DMS 273 (cell line): ENCODE results near the gene HTD2.
"Not testable (repeated sequence)": the region's sequence is repeated elsewhere in the genome, so short reads cannot be mapped to it uniquely, and the experiment has no call there.

Experiments
- DNase-seq: peaks from one replicate; lab custom pipeline; 2025; ENCODE audit not compliant: unreplicated experiment; lab: John Stamatoyannopoulos, UW

The HTD2 gene

DNA sequence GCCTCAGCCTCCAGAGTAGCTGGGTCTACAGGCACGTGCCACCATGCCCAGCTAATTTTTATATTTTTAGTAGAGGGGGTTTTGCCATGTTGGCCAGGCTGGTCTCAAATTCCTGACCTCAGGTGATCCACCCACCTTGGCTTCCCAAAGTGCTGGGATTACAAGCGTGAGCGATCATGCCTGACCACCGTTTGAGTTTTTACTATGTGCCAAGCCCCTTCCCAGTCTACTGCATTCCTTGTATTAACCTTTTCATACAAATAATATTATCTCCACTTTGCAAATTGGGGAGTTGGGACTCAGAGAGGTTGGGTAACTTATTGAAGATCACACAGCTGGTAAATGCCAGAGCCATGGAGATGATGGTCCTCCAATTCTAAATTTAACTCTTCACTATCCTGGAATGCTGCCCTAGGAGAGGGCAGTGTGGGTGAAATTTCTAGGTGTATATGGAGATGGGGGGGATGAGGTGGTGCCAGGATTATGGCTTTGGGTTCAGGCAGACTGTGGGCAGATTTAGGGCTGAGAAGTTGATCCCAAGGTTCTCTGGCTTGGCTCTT, 25.4 kb downstream of the HTD2 start:
- no peak for DNase-seq

- peak; percentile 86 for DNase-seq
Observed at GRCh38 chr3:58332575-58333188, 26.4 kb downstream of the HTD2 start, which contains the start of gene PXK. TSS of gene PXK (plus strand) at chr3:58332892. CDS start at chr3:58332989, 97 bp downstream.

GRCh38 chr3:58333206-58334012, 27.1 kb downstream of the HTD2 start:
- peak; percentile 58 for DNase-seq

DNA sequence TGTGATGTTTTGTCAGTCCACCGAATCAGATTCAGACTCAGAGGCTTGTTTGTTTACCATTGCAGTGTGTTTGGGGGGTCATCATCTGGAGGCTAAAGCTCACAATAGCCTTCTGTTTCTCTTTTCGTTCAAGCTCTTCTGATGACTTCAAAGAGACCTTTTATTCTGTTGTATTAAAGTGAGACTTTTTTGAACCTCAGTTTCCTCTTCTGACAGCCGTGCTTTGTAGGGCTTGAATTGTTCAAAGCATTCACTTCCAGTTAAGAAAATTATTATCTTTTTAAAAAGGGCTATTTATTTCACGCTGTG, 27.6 kb downstream of the HTD2 start:
- no peak for DNase-seq

DNA sequence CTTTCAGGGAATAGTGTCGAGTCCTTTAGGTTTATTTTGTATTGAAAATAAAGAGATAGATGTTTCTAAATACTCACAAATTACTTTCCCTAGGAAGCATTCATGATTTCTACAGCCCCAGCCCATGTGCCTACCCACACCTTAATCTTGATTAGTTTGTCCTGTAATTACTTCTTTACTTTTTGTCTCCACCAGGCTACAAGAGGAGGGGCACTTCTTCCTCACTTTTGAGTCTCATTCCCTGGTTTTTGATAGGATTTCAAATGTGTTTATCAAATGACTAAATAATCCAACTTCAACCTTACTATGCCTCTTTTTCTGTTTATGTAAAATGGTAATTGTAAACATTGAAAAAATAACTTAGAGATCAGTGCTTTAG, 28.2 kb downstream of the HTD2 start:
- no peak for DNase-seq

GRCh38 chr3:58335652-58335947, 29.3 kb downstream of the HTD2 start:
- DNase-seq: no peak

DNA sequence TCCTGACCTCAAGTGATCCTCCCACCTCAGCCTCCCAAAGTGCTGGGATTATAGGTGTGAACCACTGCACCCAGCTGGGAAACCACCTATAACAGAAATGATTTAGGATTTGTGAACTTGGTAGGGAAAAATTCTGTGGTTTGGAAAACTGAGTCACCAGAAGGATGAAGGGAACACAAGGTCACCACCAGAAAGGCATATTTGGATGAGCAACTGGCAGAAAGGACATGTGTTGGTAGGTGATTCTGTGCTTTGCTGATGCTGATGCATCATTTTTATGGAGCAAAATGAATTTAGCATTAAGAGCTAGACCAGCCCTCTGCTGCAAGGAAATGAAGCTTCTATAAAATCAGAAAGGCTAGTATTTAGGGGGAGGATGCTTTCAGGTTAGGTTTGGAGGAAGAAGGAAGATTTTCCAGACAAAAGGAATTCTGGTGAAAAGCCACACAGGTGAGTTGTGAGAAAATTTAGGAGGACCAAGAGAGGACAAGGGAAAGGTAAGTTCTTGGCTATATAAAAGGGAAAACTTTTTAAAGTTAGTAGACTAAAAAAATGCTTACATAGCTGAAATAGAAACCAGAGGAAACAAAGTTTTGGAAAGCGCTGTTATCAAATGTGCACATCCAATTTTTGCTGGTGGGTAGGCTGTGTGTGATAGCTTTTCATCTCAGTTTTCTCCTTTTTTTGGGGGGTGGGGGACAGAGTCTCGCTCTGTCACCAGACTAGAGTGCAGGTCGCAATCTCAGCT, 30.0 kb downstream of the HTD2 start:
- no peak for DNase-seq

GRCh38 chr3:58337190-58337589, 30.9 kb downstream of the HTD2 start:
- DNase-seq: no peak

DNA sequence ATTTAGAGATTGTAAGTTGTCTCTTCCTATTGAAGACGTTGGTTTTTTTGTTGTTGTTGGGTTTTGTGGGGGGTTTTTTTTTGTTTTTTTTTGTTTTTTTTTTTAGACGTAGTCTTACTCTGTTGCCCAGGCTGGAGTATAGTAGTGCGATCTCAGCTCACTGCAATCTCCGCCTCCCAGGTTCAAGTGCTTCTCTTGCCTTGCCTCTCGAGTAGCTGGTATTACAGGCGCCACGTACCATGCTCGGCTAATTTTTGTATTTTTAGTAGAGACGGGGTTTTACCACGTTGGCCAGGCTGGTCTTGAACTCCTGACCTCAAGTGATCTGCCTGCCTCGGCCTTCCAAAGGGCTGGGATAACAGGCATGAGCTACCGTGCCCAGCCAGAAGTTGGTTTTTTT, 32.8 kb downstream of the HTD2 start:
- DNase-seq: not testable (repeated sequence)

DNA sequence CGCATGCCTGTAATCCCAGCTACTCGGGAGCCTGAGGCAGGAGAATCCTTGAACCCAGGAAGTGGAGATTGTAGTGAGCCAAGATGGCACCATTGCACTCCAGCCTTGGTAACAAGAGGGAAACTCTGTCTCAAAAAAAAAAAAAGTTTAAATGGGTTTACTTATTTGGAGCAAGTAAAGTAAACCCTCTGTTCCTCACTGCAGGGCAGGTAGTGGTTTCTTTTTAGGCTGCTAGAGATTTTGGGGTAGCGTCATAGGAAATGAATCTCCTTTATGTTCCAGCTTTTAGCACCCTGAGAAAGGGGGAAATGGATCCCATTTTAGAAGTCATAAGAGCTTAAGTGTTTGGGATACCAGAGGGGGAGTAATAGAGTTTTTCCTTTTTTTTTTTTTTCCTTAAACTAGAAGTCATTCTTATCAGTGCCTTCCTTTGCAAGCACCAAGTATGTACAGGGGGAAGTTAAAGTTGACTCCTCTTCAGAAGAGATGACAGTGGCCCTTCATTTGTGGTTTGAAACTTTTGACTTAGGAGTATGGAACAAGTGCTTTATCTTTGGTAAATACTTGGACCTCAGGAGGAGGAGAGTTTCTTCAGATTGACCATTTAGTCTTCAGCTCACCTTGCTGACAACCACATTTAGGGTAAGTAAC, 34.4 kb downstream of the HTD2 start:
- DNase-seq: no peak

GRCh38 chr3:58341376-58341775, 35.1 kb downstream of the HTD2 start:
- DNase-seq: no peak

DNA sequence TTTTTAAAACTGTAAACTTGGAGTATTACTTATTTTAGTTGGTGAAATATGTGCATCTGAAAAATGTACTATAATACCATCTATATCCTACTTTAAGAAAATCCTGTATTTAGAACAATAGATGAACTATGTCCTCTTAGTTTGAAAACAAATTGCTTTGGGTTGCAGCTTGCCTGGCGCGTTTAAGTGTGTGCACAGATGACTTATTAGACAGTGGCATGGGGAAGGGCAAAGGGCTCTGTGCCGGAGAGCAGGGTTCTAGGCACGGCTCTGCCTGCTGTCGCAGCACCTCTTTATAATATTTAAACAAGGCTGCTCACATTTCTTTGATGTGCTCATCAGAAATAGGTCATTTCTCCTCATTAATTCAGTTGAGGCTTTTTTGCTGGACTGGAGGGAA, 36.4 kb downstream of the HTD2 start:
- no peak for DNase-seq

DNA sequence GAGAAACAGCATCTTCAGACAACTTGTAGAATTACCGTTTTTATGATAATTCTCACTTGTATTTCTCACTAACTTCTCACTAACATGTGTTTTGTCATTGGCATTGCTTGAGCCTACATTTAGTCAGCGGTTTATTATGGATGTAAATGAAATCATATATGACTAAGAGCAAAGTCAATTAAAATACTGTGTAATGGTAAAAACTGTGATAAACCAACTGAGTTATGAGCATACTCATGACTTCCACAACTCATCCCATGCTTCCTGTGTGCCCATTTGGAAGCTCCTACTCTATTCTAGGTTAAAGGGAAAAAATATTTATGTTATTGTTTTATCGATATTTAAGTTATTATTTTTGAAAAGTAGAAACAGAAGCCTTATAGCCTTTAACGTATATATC, 39.1 kb downstream of the HTD2 start:
- no peak for DNase-seq

GRCh38 chr3:58346368-58346767, 40.0 kb downstream of the HTD2 start:
- no peak for DNase-seq

GRCh38 chr3:58347984-58348383, 41.7 kb downstream of the HTD2 start:
- DNase-seq: no peak

- DNase-seq: no peak
Observed at GRCh38 chr3:58349792-58350626, 43.7 kb downstream of the HTD2 start.

DNA sequence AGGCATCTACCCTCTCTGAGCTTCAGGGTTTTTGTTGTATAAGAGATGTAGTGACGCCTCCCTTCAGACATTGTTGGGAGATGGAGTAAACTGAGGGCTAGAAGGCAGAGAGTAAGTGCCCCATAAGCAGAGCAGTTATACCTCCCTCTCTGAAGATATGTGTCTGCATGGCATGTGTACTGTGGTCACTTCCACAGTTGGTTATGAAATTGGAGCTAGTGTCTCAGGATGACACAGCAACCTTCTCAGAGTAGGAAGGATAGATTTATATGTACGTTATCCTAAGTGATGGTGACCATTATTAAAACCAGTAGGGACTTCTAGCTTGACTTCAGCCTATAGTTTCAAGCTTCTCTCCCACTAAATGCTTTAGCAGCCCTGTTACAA, 44.3 kb downstream of the HTD2 start:
- no peak for DNase-seq

DNA sequence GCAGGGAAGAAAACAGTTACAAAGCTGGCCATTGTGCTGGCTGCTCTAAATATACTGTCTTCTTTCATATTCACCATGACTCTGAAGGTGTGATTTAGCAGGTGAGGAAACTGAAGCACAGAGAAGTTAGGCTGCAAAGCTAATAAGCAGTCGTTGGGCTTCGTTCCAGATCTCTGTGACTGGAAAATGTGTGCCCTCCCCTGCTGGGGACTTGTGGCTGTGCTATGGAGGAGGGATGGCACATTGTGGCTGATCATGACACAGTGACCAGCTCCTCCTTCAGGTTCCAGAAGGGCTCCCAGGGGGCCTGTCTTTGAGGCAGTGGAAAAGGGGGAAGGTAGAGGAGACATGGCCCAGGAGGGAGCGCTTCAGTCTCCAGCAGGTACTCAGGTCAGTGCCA, 45.6 kb downstream of the HTD2 start:
- DNase-seq: peak; percentile 6

DNA sequence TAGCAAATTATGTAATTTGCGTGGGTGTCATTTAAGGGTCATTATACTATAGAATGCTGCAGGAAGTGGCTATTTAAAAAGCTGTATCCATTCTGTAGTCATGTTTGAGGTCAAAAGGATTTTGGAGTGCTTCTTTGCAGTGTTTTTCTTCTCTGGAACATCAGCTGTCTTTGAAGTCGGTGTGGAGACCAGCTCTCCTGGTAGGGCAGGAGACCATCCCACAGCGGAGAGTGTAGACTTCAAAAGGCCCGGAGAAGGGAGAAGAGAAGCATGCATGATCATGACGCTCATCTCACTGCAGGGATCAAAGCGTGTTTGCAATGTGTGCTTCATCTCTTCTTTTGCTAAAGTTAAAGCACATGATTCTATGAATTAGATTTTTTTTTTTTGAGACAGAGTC, 46.3 kb downstream of the HTD2 start:
- no peak for DNase-seq

- DNase-seq: no peak
Observed at GRCh38 chr3:58353722-58354553, 47.6 kb downstream of the HTD2 start.
